Keratinocyte (primary cell): ENCODE measurements around the gene TRABD2B. TPM values are rescaled to one million over a fixed set of nuclear protein-coding genes. Genes with fewer than 3 reads are reported as not detected.
"Not testable (repeated sequence)": the region's sequence is repeated elsewhere in the genome, so short reads cannot be mapped to it uniquely, and the experiment has no call there.

Experiments
- DNase-seq: peaks from one replicate; pipeline ENCODE4 v3.0.0-alpha.2; 2011; ENCODE audit warnings: low read depth, missing footprints, low spot score
- FAIRE-seq: peaks from 2 replicates; lab custom pipeline; 2011; peaks lifted over from hg19 to GRCh38; lab: Jason Lieb, UNC
- H2AFZ ChIP-seq: 2 replicates; pipeline ENCODE4 v1.6.0; 2012; ENCODE audit warnings: low read length, control low read depth, inconsistent platforms; ENCODE audit not compliant: control insufficient read depth
- H3K27ac ChIP-seq: 2 replicates; pipeline ENCODE4 v1.5.1; 2011; ENCODE audit warnings: low read length; ENCODE audit not compliant: control insufficient read depth, insufficient read depth
- H3K27me3 ChIP-seq: 3 replicates; pipeline ENCODE4 v1.6.0; 2011; ENCODE audit warnings: low read length; ENCODE audit not compliant: control insufficient read depth, insufficient read depth; ENCODE audit errors: extremely low read depth
- H3K36me3 ChIP-seq, 2 experiments: 2 replicates in 1 of 2; 3 replicates in 1 of 2; pipeline ENCODE4 v1.5.1; 2011; ENCODE audit warnings: low read length in 2 of 2, mild to moderate bottlenecking in 1 of 2; ENCODE audit not compliant: control insufficient read depth in 2 of 2, insufficient read depth in 2 of 2; ENCODE audit errors: extremely low read depth in 1 of 2
- H3K4me1 ChIP-seq: 3 replicates; pipeline ENCODE4 v1.5.1; 2011; ENCODE audit warnings: low read length; ENCODE audit not compliant: control insufficient read depth, insufficient read depth; ENCODE audit errors: extremely low read depth
- H3K4me2 ChIP-seq: 3 replicates; pipeline ENCODE4 v1.6.0; 2011; ENCODE audit warnings: low read depth, low read length; ENCODE audit not compliant: control insufficient read depth, insufficient read depth; ENCODE audit errors: extremely low read depth
- H3K4me3 ChIP-seq, 3 experiments: fragments of 200-600 bp in 1 of 3; sonication (generic) in 1 of 3; 2 replicates in 2 of 3; 3 replicates in 1 of 3; pipeline ENCODE4 v1.5.1; 2011 to 2016; ENCODE audit warnings: low read length in 3 of 3, mild to moderate bottlenecking in 3 of 3, control low read depth in 2 of 3, inconsistent platforms in 1 of 3, low read depth in 1 of 3, mixed read lengths in 1 of 3, mixed run types in 1 of 3, moderate library complexity in 1 of 3; ENCODE audit not compliant: control insufficient read depth in 2 of 3, insufficient read depth in 2 of 3; ENCODE audit errors: extremely low read depth in 1 of 3
- H3K79me2 ChIP-seq: 2 replicates; pipeline ENCODE4 v1.6.0; 2012; ENCODE audit warnings: low read length; ENCODE audit not compliant: control insufficient read depth, insufficient read depth
- H3K9ac ChIP-seq: 3 replicates; pipeline ENCODE4 v1.6.0; 2011; ENCODE audit warnings: low read length; ENCODE audit not compliant: control insufficient read depth, insufficient read depth; ENCODE audit errors: extremely low read depth
- H3K9me1 ChIP-seq: 3 replicates; pipeline ENCODE4 v1.6.0; 2011; ENCODE audit warnings: low read length; ENCODE audit not compliant: control insufficient read depth, insufficient read depth; ENCODE audit errors: extremely low read depth
- H3K9me3 ChIP-seq: 2 replicates; pipeline ENCODE4 v1.5.1; 2012; ENCODE audit warnings: low read depth, low read length; ENCODE audit not compliant: control insufficient read depth
- H4K20me1 ChIP-seq: 3 replicates; pipeline ENCODE4 v1.6.0; 2011; ENCODE audit warnings: low read length; ENCODE audit not compliant: control insufficient read depth, insufficient read depth; ENCODE audit errors: extremely low read depth
- EZH2 ChIP-seq: IDR thresholded peaks from one replicate; pipeline ENCODE4 v1.6.1; 2012; ENCODE audit warnings: inconsistent platforms, mild to moderate bottlenecking, low read length, moderate library complexity
- dilution Hi-C: fragments of 300-500 bp; cut with MboI; formaldehyde crosslinking; loops from one replicate; pipeline ENCODE4 v1.7.0; 2020; ENCODE audit warnings: low sequenced_read_pairs; ENCODE audit not compliant: extremely low pct_ligation_motif_present
- polyA plus RNA-seq, 5 experiments: library from polyadenylated mRNA; depleted of rRNA in 3 of 5; stranded (reverse) in 3 of 5; stranded (forward) in 1 of 5; unstranded in 1 of 5; fragments of >200 nt; gene quantifications; 1 replicate in 1 of 5; 2 replicates in 3 of 5; 3 replicates in 1 of 5; pipeline versions ENCODE4 v1.2.1 to v1.2.3, GENCODE V29; 2011 to 2012; ENCODE audit warnings: missing spikeins in 2 of 5, low read depth in 1 of 5, low replicate concordance in 1 of 5
- TF ChIP-seq, protein P1 (sequence below), 3 experiments: IDR thresholded peaks in 1 of 3; conservative IDR thresholded peaks in 1 of 3; optimal IDR thresholded peaks in 1 of 3; 2 replicates in 2 of 3; 3 replicates in 1 of 3; pipeline versions ENCODE3 to v1.5.1; 2011; ENCODE audit warnings: low read length in 3 of 3, mild to moderate bottlenecking in 3 of 3, moderate library complexity in 2 of 3, control low read depth in 1 of 3, inconsistent platforms in 1 of 3; ENCODE audit not compliant: insufficient read depth in 2 of 3; ENCODE audit errors: extremely low read depth in 1 of 3

Gene TRABD2B
- polyA plus RNA-seq, 1 donor (not counting 4 experiments of a cell fraction or from before 2014, with no cell fraction given), result 0.13 TPM

DNA sequence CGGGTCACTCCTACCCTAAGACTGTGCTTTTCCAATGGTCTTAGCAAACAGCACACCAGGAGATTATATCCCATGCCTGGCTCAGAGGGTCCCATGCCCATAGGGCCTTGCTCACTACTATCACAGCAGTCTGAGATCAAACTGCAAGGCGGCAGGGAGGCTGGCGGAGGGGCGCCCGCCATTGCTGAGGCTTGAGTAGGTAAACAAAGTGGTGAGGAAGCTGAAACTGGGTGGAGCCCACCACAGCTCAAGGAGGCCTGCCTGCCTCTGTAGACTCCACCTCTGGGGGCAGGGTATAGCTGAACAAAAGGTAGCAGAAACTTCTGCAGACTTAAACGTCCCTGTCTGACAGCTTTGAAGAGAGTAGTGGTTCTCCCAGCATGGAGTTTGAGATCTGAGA, 40.7 kb downstream of the TRABD2B start:
- H3K9me3 ChIP-seq, H3K4me3 ChIP-seq, H3K9ac ChIP-seq, H3K79me2 ChIP-seq, H3K36me3 ChIP-seq, H3K27ac ChIP-seq, dilution Hi-C loops, DNase-seq, H3K4me2 ChIP-seq, H2AFZ ChIP-seq, H3K4me1 ChIP-seq, FAIRE-seq, H3K27me3 ChIP-seq, H4K20me1 ChIP-seq, H3K9me1 ChIP-seq: not testable (repeated sequence)

DNA sequence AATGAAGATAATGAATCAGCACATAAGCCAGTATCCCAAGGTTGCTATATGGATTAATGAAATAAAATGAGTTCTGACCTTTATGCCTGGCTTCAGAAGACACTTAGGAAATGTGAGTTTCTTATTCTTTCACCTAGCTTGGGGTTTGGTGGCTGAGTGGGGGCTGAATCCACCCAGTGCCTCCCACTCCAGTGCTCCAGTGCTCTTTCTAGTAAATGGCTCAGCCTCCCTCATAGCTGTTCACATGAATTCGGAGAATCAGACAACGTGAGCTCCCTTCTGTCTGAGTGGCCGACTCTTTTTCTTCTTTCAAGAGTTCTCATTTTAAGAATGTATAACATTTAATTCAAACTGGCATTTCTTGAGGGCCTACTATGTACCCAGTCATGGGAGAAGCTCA, 43.5 kb downstream of the TRABD2B start:
- Histone ChIP-seq H3K9ac (no peak overlapping the region), H3K4me1 (no peaks in the 10 kb centered on the region), H3K4me2 (no peak overlapping the region), H3K4me3 (no peak overlapping the region), H4K20me1 (no peaks in the 10 kb centered on the region), H3K79me2 (no peaks in the 10 kb centered on the region), H3K9me1 (no peaks in the 10 kb centered on the region), H3K27ac (no peak overlapping the region), H3K36me3 (no peaks in the 10 kb centered on the region), H3K27me3 (no peaks in the 10 kb centered on the region), H2AFZ (no peak overlapping the region), H3K9me3 (no peaks in the 10 kb centered on the region)
- dilution Hi-C loops, result no loop called here
- no peak for FAIRE-seq
- no peak for DNase-seq
- TF ChIP-seq, protein P1, sequence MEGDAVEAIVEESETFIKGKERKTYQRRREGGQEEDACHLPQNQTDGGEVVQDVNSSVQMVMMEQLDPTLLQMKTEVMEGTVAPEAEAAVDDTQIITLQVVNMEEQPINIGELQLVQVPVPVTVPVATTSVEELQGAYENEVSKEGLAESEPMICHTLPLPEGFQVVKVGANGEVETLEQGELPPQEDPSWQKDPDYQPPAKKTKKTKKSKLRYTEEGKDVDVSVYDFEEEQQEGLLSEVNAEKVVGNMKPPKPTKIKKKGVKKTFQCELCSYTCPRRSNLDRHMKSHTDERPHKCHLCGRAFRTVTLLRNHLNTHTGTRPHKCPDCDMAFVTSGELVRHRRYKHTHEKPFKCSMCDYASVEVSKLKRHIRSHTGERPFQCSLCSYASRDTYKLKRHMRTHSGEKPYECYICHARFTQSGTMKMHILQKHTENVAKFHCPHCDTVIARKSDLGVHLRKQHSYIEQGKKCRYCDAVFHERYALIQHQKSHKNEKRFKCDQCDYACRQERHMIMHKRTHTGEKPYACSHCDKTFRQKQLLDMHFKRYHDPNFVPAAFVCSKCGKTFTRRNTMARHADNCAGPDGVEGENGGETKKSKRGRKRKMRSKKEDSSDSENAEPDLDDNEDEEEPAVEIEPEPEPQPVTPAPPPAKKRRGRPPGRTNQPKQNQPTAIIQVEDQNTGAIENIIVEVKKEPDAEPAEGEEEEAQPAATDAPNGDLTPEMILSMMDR (optimal IDR thresholded peaks at IDR 0.05 in 1 of 3, IDR thresholded peaks at IDR 0.05 in 1 of 3, conservative IDR thresholded peaks at IDR 0.05 in 1 of 3; ENCODE audit: extremely low read depth in 1 of 3, insufficient read depth in 2 of 3, low read length in 3 of 3), result no peak
- TF ChIP-seq EZH2, result no peak

DNA sequence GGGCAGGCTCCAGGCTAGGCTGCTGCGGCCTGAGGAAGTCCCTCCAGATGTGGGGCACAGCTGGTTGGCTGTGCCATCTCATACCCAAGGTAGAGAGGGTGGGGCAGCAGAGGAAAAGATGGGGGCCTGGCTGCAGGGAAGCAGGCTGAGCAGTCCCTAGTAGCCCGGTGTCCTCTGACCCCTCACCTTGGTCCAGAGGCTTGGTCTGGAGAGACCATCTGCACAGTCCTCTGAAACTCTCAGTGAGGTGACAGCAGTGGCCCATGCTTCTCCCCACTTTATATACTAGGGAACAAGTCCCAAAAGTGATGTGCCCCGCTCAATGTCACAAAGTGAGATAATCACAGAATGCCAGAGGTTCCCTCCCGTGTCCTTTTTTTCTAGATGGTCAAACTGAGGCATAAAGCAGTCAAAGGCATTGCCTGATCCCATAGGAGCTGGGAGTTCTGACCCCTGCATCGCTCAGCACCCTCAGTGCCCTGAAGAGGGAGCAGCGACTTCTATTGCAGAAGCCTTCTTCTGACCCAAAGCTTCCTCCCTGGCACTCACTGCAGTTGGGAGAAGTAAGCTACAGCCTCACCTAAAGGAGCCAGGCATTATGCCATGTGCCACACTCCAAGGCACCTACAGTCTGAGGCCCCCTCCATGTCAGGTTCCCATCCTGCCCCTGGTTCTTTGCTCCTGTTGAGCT, 45.5 kb downstream of the TRABD2B start:
- no peaks in the 10 kb centered on the region for H4K20me1 ChIP-seq
- H3K9me3 ChIP-seq, result no peaks in the 10 kb centered on the region
- H3K27me3 ChIP-seq, result no peaks in the 10 kb centered on the region
- no peaks in the 10 kb centered on the region for H3K4me1 ChIP-seq
- no peak overlapping the region for H3K4me3 ChIP-seq
- no peak overlapping the region for H3K9ac ChIP-seq
- no peak overlapping the region for H3K4me2 ChIP-seq
- no peak overlapping the region for H3K27ac ChIP-seq
- H3K36me3 ChIP-seq, result no peaks in the 10 kb centered on the region
- no peak overlapping the region for H2AFZ ChIP-seq
- H3K9me1 ChIP-seq, result no peaks in the 10 kb centered on the region
- dilution Hi-C loops, result no loop called here
- DNase-seq (no peak), FAIRE-seq (no peak)
- H3K79me2 ChIP-seq, result no peaks in the 10 kb centered on the region
- TF ChIP-seq, protein P1 (optimal IDR thresholded peaks at IDR 0.05 in 1 of 3, IDR thresholded peaks at IDR 0.05 in 1 of 3, conservative IDR thresholded peaks at IDR 0.05 in 1 of 3; ENCODE audit: extremely low read depth in 1 of 3, insufficient read depth in 2 of 3, low read length in 3 of 3), result peak in 1 of 3 experiments; percentile 19
- no peak for TF ChIP-seq EZH2
